ENCODE data around the gene SYT2.

Gene SYT2

GRCh38 chr1:202567738-202568137 lies 142.5 kb downstream of the SYT2 start:
- TF ChIP-seq CTCF (IDR thresholded peaks at IDR 0.05; ENCODE audit: low read depth, low read length, missing control alignments): no peak
- no peak overlapping the region for H3K4me3 ChIP-seq (ENCODE audit: low read depth, low read length)
- peak; percentile 40 for DNase-seq (ENCODE audit: low read depth)
- in situ Hi-C loops (cut with HindIII; ENCODE audit: low sequenced_read_pairs): no loop called here

GRCh38 chr1:202565890-202566602 lies 144.2 kb downstream of the SYT2 start:
- H3K4me3 ChIP-seq (ENCODE audit: low read depth, low read length): no peak overlapping the region
- DNase-seq (ENCODE audit: low read depth): no peak
- peak; percentile 3 for TF ChIP-seq CTCF (IDR thresholded peaks at IDR 0.05; ENCODE audit: low read depth, low read length, missing control alignments)
- in situ Hi-C loops (cut with HindIII; ENCODE audit: low sequenced_read_pairs): no loop called here

- no peak for DNase-seq (ENCODE audit: low read depth)
- H3K4me3 ChIP-seq (ENCODE audit: low read depth, low read length): no peak overlapping the region
- no peak for TF ChIP-seq CTCF (IDR thresholded peaks at IDR 0.05; ENCODE audit: low read depth, low read length, missing control alignments)
- in situ Hi-C loops (cut with HindIII; ENCODE audit: low sequenced_read_pairs): no loop called here
These were observed 145.2 kb downstream of the SYT2 start for GRCh38 chr1:202564958-202565495.

GRCh38 chr1:202563818-202564217 lies 146.4 kb downstream of the SYT2 start:
- no peak for DNase-seq (ENCODE audit: low read depth)
- no peak overlapping the region for H3K4me3 ChIP-seq (ENCODE audit: low read depth, low read length)
- TF ChIP-seq CTCF (IDR thresholded peaks at IDR 0.05; ENCODE audit: low read depth, low read length, missing control alignments): no peak
- in situ Hi-C loops (cut with HindIII; ENCODE audit: low sequenced_read_pairs): no loop called here

- H3K4me3 ChIP-seq (ENCODE audit: low read depth, low read length): no peak overlapping the region
- TF ChIP-seq CTCF (IDR thresholded peaks at IDR 0.05; ENCODE audit: low read depth, low read length, missing control alignments): no peak
- no peak for DNase-seq (ENCODE audit: low read depth)
- in situ Hi-C loops (cut with HindIII; ENCODE audit: low sequenced_read_pairs): no loop called here
These were observed 147.7 kb downstream of the SYT2 start for GRCh38 chr1:202562444-202563060.

GRCh38 chr1:202561726-202562443 lies 148.4 kb downstream of the SYT2 start:
- in situ Hi-C loops (cut with HindIII; ENCODE audit: low sequenced_read_pairs): no loop called here
- no peak overlapping the region for H3K4me3 ChIP-seq (ENCODE audit: low read depth, low read length)
- no peak for DNase-seq (ENCODE audit: low read depth)
- TF ChIP-seq CTCF (IDR thresholded peaks at IDR 0.05; ENCODE audit: low read depth, low read length, missing control alignments): peak; percentile 24
